Keratinocyte (primary cell): Measurements from ENCODE around the gene MINK1. TPM values are rescaled to one million over a fixed set of nuclear protein-coding genes. Genes with fewer than 3 reads are reported as not detected.

Experiments
- DNase-seq: peaks from one replicate; pipeline ENCODE4 v3.0.0-alpha.2; 2011; ENCODE audit warnings: low read depth, missing footprints, low spot score
- FAIRE-seq: peaks from 2 replicates; lab custom pipeline; 2011; peaks lifted over from hg19 to GRCh38; lab: Jason Lieb, UNC
- H2AFZ ChIP-seq: 2 replicates; pipeline ENCODE4 v1.6.0; 2012; ENCODE audit warnings: low read length, control low read depth, inconsistent platforms; ENCODE audit not compliant: control insufficient read depth
- H3K27ac ChIP-seq: 2 replicates; pipeline ENCODE4 v1.5.1; 2011; ENCODE audit warnings: low read length; ENCODE audit not compliant: control insufficient read depth, insufficient read depth
- H3K27me3 ChIP-seq: 3 replicates; pipeline ENCODE4 v1.6.0; 2011; ENCODE audit warnings: low read length; ENCODE audit not compliant: control insufficient read depth, insufficient read depth; ENCODE audit errors: extremely low read depth
- H3K36me3 ChIP-seq, 2 experiments: 2 replicates in 1 of 2; 3 replicates in 1 of 2; pipeline ENCODE4 v1.5.1; 2011; ENCODE audit warnings: low read length in 2 of 2, mild to moderate bottlenecking in 1 of 2; ENCODE audit not compliant: control insufficient read depth in 2 of 2, insufficient read depth in 2 of 2; ENCODE audit errors: extremely low read depth in 1 of 2
- H3K4me1 ChIP-seq: 3 replicates; pipeline ENCODE4 v1.5.1; 2011; ENCODE audit warnings: low read length; ENCODE audit not compliant: control insufficient read depth, insufficient read depth; ENCODE audit errors: extremely low read depth
- H3K4me2 ChIP-seq: 3 replicates; pipeline ENCODE4 v1.6.0; 2011; ENCODE audit warnings: low read depth, low read length; ENCODE audit not compliant: control insufficient read depth, insufficient read depth; ENCODE audit errors: extremely low read depth
- H3K4me3 ChIP-seq, 3 experiments: fragments of 200-600 bp in 1 of 3; sonication (generic) in 1 of 3; 2 replicates in 2 of 3; 3 replicates in 1 of 3; pipeline ENCODE4 v1.5.1; 2011 to 2016; ENCODE audit warnings: low read length in 3 of 3, mild to moderate bottlenecking in 3 of 3, control low read depth in 2 of 3, inconsistent platforms in 1 of 3, low read depth in 1 of 3, mixed read lengths in 1 of 3, mixed run types in 1 of 3, moderate library complexity in 1 of 3; ENCODE audit not compliant: control insufficient read depth in 2 of 3, insufficient read depth in 2 of 3; ENCODE audit errors: extremely low read depth in 1 of 3
- H3K79me2 ChIP-seq: 2 replicates; pipeline ENCODE4 v1.6.0; 2012; ENCODE audit warnings: low read length; ENCODE audit not compliant: control insufficient read depth, insufficient read depth
- H3K9ac ChIP-seq: 3 replicates; pipeline ENCODE4 v1.6.0; 2011; ENCODE audit warnings: low read length; ENCODE audit not compliant: control insufficient read depth, insufficient read depth; ENCODE audit errors: extremely low read depth
- H3K9me1 ChIP-seq: 3 replicates; pipeline ENCODE4 v1.6.0; 2011; ENCODE audit warnings: low read length; ENCODE audit not compliant: control insufficient read depth, insufficient read depth; ENCODE audit errors: extremely low read depth
- H3K9me3 ChIP-seq: 2 replicates; pipeline ENCODE4 v1.5.1; 2012; ENCODE audit warnings: low read depth, low read length; ENCODE audit not compliant: control insufficient read depth
- H4K20me1 ChIP-seq: 3 replicates; pipeline ENCODE4 v1.6.0; 2011; ENCODE audit warnings: low read length; ENCODE audit not compliant: control insufficient read depth, insufficient read depth; ENCODE audit errors: extremely low read depth
- EZH2 ChIP-seq: IDR thresholded peaks from one replicate; pipeline ENCODE4 v1.6.1; 2012; ENCODE audit warnings: inconsistent platforms, mild to moderate bottlenecking, low read length, moderate library complexity
- dilution Hi-C: fragments of 300-500 bp; cut with MboI; formaldehyde crosslinking; loops from one replicate; pipeline ENCODE4 v1.7.0; 2020; ENCODE audit warnings: low sequenced_read_pairs; ENCODE audit not compliant: extremely low pct_ligation_motif_present
- polyA plus RNA-seq, 5 experiments: library from polyadenylated mRNA; depleted of rRNA in 3 of 5; stranded (reverse) in 3 of 5; stranded (forward) in 1 of 5; unstranded in 1 of 5; fragments of >200 nt; gene quantifications; 1 replicate in 1 of 5; 2 replicates in 3 of 5; 3 replicates in 1 of 5; pipeline versions ENCODE4 v1.2.1 to v1.2.3, GENCODE V29; 2011 to 2012; ENCODE audit warnings: missing spikeins in 2 of 5, low read depth in 1 of 5, low replicate concordance in 1 of 5
- TF ChIP-seq, protein P1 (sequence below), 3 experiments: IDR thresholded peaks in 1 of 3; conservative IDR thresholded peaks in 1 of 3; optimal IDR thresholded peaks in 1 of 3; 2 replicates in 2 of 3; 3 replicates in 1 of 3; pipeline versions ENCODE3 to v1.5.1; 2011; ENCODE audit warnings: low read length in 3 of 3, mild to moderate bottlenecking in 3 of 3, moderate library complexity in 2 of 3, control low read depth in 1 of 3, inconsistent platforms in 1 of 3; ENCODE audit not compliant: insufficient read depth in 2 of 3; ENCODE audit errors: extremely low read depth in 1 of 3

MINK1 gene
- polyA plus RNA-seq, 1 donor (not counting 4 experiments of a cell fraction or from before 2014, with no cell fraction given): 82.8 TPM

DNA sequence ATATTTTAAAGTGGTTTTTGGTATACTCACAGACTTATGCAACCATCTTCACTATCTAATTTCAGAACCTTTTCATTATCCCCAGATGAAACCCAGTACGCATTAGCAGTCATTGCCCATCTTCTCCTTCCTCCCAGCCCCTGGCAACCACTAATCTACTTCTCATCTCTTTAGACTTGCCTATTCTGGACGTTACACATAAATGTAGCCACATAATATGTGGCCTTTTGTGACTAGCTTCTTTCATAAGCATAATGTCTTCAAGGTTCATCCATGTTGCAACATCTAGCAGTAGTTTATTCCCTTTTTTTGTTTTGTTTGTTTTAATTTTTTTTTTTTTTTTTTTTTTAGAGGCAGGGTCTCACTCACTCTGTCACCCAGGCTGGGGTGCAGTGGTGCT, 37.7 kb downstream of the MINK1 start:
- Histone ChIP-seq H3K79me2 (peaks cover 88% of the 10 kb centered on the region), H4K20me1 (peaks cover 4% of the 10 kb centered on the region), H3K27ac (no peak overlapping the region), H3K4me1 (peaks cover 9% of the 10 kb centered on the region), H3K4me3 (no peak overlapping the region), H3K27me3 (no peaks in the 10 kb centered on the region), H3K36me3 (peaks cover 16 to 29% of the 10 kb centered on the region in 2 experiments), H2AFZ (no peak overlapping the region), H3K9me1 (no peaks in the 10 kb centered on the region), H3K4me2 (no peak overlapping the region), H3K9ac (no peak overlapping the region), H3K9me3 (no peaks in the 10 kb centered on the region)
- no peak for FAIRE-seq
- DNase-seq: no peak
- dilution Hi-C loops: no loop called here
- TF ChIP-seq, protein P1, sequence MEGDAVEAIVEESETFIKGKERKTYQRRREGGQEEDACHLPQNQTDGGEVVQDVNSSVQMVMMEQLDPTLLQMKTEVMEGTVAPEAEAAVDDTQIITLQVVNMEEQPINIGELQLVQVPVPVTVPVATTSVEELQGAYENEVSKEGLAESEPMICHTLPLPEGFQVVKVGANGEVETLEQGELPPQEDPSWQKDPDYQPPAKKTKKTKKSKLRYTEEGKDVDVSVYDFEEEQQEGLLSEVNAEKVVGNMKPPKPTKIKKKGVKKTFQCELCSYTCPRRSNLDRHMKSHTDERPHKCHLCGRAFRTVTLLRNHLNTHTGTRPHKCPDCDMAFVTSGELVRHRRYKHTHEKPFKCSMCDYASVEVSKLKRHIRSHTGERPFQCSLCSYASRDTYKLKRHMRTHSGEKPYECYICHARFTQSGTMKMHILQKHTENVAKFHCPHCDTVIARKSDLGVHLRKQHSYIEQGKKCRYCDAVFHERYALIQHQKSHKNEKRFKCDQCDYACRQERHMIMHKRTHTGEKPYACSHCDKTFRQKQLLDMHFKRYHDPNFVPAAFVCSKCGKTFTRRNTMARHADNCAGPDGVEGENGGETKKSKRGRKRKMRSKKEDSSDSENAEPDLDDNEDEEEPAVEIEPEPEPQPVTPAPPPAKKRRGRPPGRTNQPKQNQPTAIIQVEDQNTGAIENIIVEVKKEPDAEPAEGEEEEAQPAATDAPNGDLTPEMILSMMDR (optimal IDR thresholded peaks at IDR 0.05 in 1 of 3, IDR thresholded peaks at IDR 0.05 in 1 of 3, conservative IDR thresholded peaks at IDR 0.05 in 1 of 3; ENCODE audit: extremely low read depth in 1 of 3, insufficient read depth in 2 of 3, low read length in 3 of 3): no peak
- TF ChIP-seq EZH2: no peak

DNA sequence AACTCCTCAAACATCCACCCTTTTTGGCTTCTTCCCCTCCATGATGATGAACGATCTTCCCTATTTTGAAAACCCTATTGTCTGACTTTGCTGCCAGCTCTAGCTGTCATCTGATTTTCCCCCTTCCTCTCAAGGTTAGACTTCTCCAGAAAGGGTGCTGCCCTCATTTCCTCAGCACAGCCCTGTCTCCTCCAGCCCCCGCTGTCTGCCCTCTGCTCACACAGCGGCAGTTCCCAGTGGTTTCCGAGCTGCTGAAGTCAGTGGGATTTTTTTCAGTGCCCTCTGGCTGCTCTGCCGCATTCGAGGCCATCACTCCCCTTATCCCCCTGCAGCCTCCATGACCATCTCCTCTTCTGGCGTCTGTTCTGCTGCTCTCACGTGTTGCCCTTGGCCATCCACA, 39.6 kb downstream of the MINK1 start:
- dilution Hi-C loops: no loop called here
- H3K79me2 ChIP-seq: peaks cover 86% of the 10 kb centered on the region
- no peak for FAIRE-seq

More for the DNA sequence above, 39.6 kb downstream of the MINK1 start:
- TF ChIP-seq EZH2: no peak
- TF ChIP-seq, protein P1 (optimal IDR thresholded peaks at IDR 0.05 in 1 of 3, IDR thresholded peaks at IDR 0.05 in 1 of 3, conservative IDR thresholded peaks at IDR 0.05 in 1 of 3; ENCODE audit: extremely low read depth in 1 of 3, insufficient read depth in 2 of 3, low read length in 3 of 3): no peak
- H3K9me3 ChIP-seq: no peaks in the 10 kb centered on the region
- DNase-seq: no peak
- H3K4me3 ChIP-seq: no peak overlapping the region
- peaks cover 26 to 33% of the 10 kb centered on the region in 2 experiments for H3K36me3 ChIP-seq
- no peak overlapping the region for H3K9ac ChIP-seq
- peaks cover 3% of the 10 kb centered on the region for H3K4me1 ChIP-seq
- peaks cover 4% of the 10 kb centered on the region for H4K20me1 ChIP-seq
- H3K27me3 ChIP-seq: no peaks in the 10 kb centered on the region
- no peak overlapping the region for H3K27ac ChIP-seq
- no peak overlapping the region for H3K4me2 ChIP-seq
- H3K9me1 ChIP-seq: no peaks in the 10 kb centered on the region
- H2AFZ ChIP-seq: no peak overlapping the region
